Fibroblast of pulmonary artery (primary cell): Measurements from ENCODE around the gene SPSB3.

Experiments
- DNase-seq: peaks from one replicate; pipeline ENCODE4 v3.0.0-alpha.2; 2010; ENCODE audit warnings: low read depth
- H3K4me3 ChIP-seq: replicated peaks from 2 replicates; pipeline ENCODE4 v1.5.1; 2011; ENCODE audit warnings: low read depth, mild to moderate bottlenecking, control low read depth, low read length, moderate library complexity
- CTCF ChIP-seq: IDR thresholded peaks from 2 replicates; pipeline ENCODE4 v1.5.1; 2011; ENCODE audit warnings: mild to moderate bottlenecking, control low read depth, low read length, inconsistent platforms; ENCODE audit errors: missing control alignments

The SPSB3 gene

GRCh38 chr16:1774448-1774780 lies 8.0 kb downstream of the SPSB3 start:
- no peak for DNase-seq
- no peak for TF ChIP-seq CTCF
- H3K4me3 ChIP-seq, result peak overlapping the region; percentile 74

GRCh38 chr16:1773703-1774447 lies 8.5 kb downstream of the SPSB3 start:
- DNase-seq, result no peak
- TF ChIP-seq CTCF, result no peak
- peak overlapping the region; percentile 74 for H3K4me3 ChIP-seq

- TF ChIP-seq CTCF, result peak; percentile 37
- peak within 1 kb of the TSS; percentile 74 for H3K4me3 ChIP-seq
- DNase-seq, result peak; percentile 85
These were observed 9.3 kb downstream of the SPSB3 start, which contains the start of gene MRPS34 for GRCh38 chr16:1772908-1773702. Gene MRPS34, minus strand, starts transcription at chr16:1773134. Its CDS starts 15 bp downstream, at chr16:1773119.

GRCh38 chr16:1772362-1772907 lies 9.9 kb downstream of the SPSB3 start, which contains the start of gene EME2:
Gene EME2, plus strand, starts transcription at chr16:1772810. Its CDS starts 418 bp downstream, at chr16:1773228.
- TF ChIP-seq CTCF, result no peak
- DNase-seq, result no peak
- peak within 1 kb of the TSS; percentile 74 for H3K4me3 ChIP-seq

- no peak for TF ChIP-seq CTCF
- H3K4me3 ChIP-seq, result peak overlapping the region; percentile 74
- no peak for DNase-seq
These were observed 10.5 kb downstream of the SPSB3 start for GRCh38 chr16:1771864-1772361.

GRCh38 chr16:1771188-1771863 lies 11.0 kb downstream of the SPSB3 start, which contains the start of gene NME3:
Gene NME3, minus strand, starts transcription at chr16:1771543. Its CDS starts 9 bp downstream, at chr16:1771534.
- peak within 1 kb of the TSS; percentile 74 for H3K4me3 ChIP-seq
- DNase-seq, result peak; percentile 59
- TF ChIP-seq CTCF, result no peak
